ENCODE data around the gene CSF1R. TPM values are rescaled to one million over a fixed set of nuclear protein-coding genes. Genes with fewer than 3 reads are reported as not detected.
A peak's percentile ranks its signal among the peaks of the same experiment; 100 is the strongest.
"Not testable (repeated sequence)": the region's sequence is repeated elsewhere in the genome, so short reads cannot be mapped to it uniquely, and the experiment has no call there.

The CSF1R gene
- total RNA-seq, 3 donors from 2014 or later = 11.5 to 79.0 (median 24.1) TPM

- Histone ChIP-seq H3K4me3 (peak overlapping the region; percentile 24 to 41 (median 41)), H3K27ac (no peak overlapping the region)
Measured at GRCh38 chr5:150085191-150085912, 1.0 kb downstream of the CSF1R start.

GRCh38 chr5:150084754-150085153 is 1.6 kb downstream of the CSF1R start:
- intact Hi-C loops (cut with DNase I; ENCODE audit: low total_unique reads); H3K36me3 ChIP-seq; DNase-seq (ENCODE audit: low spot score in 2 of 2); H3K9me3 ChIP-seq; H3K4me1 ChIP-seq; H3K27ac ChIP-seq; H3K27me3 ChIP-seq: not testable (repeated sequence)
- H3K4me3 ChIP-seq = peak overlapping the region in 2 of 3 donors; percentile 24 to 41

More at GRCh38 chr5:150085191-150085912, 1.0 kb downstream of the CSF1R start:
- no peaks in the 10 kb centered on the region for H3K27me3 ChIP-seq
- TF ChIP-seq POLR2AphosphoS5 (IDR thresholded peaks at IDR 0.05) (no peak), POLR2A (IDR thresholded peaks at IDR 0.05) (no peak), CTCF (IDR thresholded peaks at IDR 0.05) (no peak)
- DNase-seq (ENCODE audit: low spot score in 2 of 2) = peak in 1 of 2 donors; percentile 6
- H3K4me1 ChIP-seq = no peaks in the 10 kb centered on the region
- intact Hi-C loops (cut with DNase I; ENCODE audit: low total_unique reads) = no loop called here
- H3K36me3 ChIP-seq = no peaks in the 10 kb centered on the region
- H3K9me3 ChIP-seq = no peaks in the 10 kb centered on the region

GRCh38 chr5:150082889-150083288 is 3.5 kb downstream of the CSF1R start:
- no peaks in the 10 kb centered on the region for H3K9me3 ChIP-seq
- intact Hi-C loops (cut with DNase I; ENCODE audit: low total_unique reads) = no loop called here
- no peak overlapping the region for H3K27ac ChIP-seq
- H3K4me1 ChIP-seq = no peaks in the 10 kb centered on the region
- TF ChIP-seq CTCF (IDR thresholded peaks at IDR 0.05) (no peak), POLR2AphosphoS5 (IDR thresholded peaks at IDR 0.05) (no peak), POLR2A (IDR thresholded peaks at IDR 0.05) (no peak)
- peak overlapping the region in 1 of 3 donors; percentile 23 for H3K4me3 ChIP-seq
- H3K27me3 ChIP-seq = no peaks in the 10 kb centered on the region
- no peaks in the 10 kb centered on the region for H3K36me3 ChIP-seq
- DNase-seq (ENCODE audit: low spot score in 2 of 2) = peak in 1 of 2 donors; percentile 13

GRCh38 chr5:150082374-150082773 is 4.0 kb downstream of the CSF1R start:
- intact Hi-C loops (cut with DNase I; ENCODE audit: low total_unique reads) = no loop called here
- no peak for DNase-seq (ENCODE audit: low spot score in 2 of 2)
- TF ChIP-seq POLR2AphosphoS5 (IDR thresholded peaks at IDR 0.05) (no peak), CTCF (IDR thresholded peaks at IDR 0.05) (no peak), POLR2A (IDR thresholded peaks at IDR 0.05) (no peak)
- H3K9me3 ChIP-seq = no peaks in the 10 kb centered on the region
- no peaks in the 10 kb centered on the region for H3K4me1 ChIP-seq
- H3K4me3 ChIP-seq = no peak overlapping the region
- H3K27me3 ChIP-seq = no peaks in the 10 kb centered on the region
- H3K36me3 ChIP-seq = no peaks in the 10 kb centered on the region
- no peak overlapping the region for H3K27ac ChIP-seq

GRCh38 chr5:150081541-150082283 is 4.6 kb downstream of the CSF1R start:
- H3K4me1 ChIP-seq = no peaks in the 10 kb centered on the region
- peak in 1 of 2 donors; percentile 27 for DNase-seq (ENCODE audit: low spot score in 2 of 2)
- H3K36me3 ChIP-seq = no peaks in the 10 kb centered on the region
- H3K4me3 ChIP-seq = peak overlapping the region in 1 of 3 donors; percentile 31
- intact Hi-C loops (cut with DNase I; ENCODE audit: low total_unique reads) = no loop called here
- no peak overlapping the region for H3K27ac ChIP-seq
- H3K27me3 ChIP-seq = no peaks in the 10 kb centered on the region
- no peak for TF ChIP-seq CTCF (IDR thresholded peaks at IDR 0.05)
- TF ChIP-seq POLR2AphosphoS5 (IDR thresholded peaks at IDR 0.05) = no peak
- TF ChIP-seq POLR2A (IDR thresholded peaks at IDR 0.05) = no peak
- H3K9me3 ChIP-seq = no peaks in the 10 kb centered on the region

Measured in breast epithelium (tissue), 4 donors.